Omental fat pad (tissue), 4 donors: ENCODE measurements around the gene WNT7A. TPM values are rescaled to one million over a fixed set of nuclear protein-coding genes. Genes with fewer than 3 reads are reported as not detected.

Experiments used
- ATAC-seq: fragments of 150-250 bp; one replicate; pipeline ENCODE4 v1.9.1; 2016; ENCODE audit warnings: mild to moderate bottlenecking, moderate library complexity; ENCODE audit not compliant: low FRiP score
- DNase-seq: peaks from one replicate; pipeline ENCODE4 v3.0.0-alpha.2; 2019; ENCODE audit warnings: low spot score
- total RNA-seq, 4 donors: library from RNA; depleted of rRNA; stranded (reverse); fragments of >200 nt; gene quantifications; one replicate each; pipeline ENCODE4 v1.1.0, GENCODE V29; 2016
- TF ChIP-seq, protein P1 (sequence below), 3 donors: fragments of 450-650 bp; IDR thresholded peaks; one replicate each; pipeline ENCODE4 v1.5.1; 2016 to 2017; ENCODE audit warnings: antibody characterized with exemption in 3 of 3, mild to moderate bottlenecking in 3 of 3, moderate library complexity in 2 of 3

The WNT7A gene
- total RNA-seq, 4 donors from 2014 or later, result not detected

DNA sequence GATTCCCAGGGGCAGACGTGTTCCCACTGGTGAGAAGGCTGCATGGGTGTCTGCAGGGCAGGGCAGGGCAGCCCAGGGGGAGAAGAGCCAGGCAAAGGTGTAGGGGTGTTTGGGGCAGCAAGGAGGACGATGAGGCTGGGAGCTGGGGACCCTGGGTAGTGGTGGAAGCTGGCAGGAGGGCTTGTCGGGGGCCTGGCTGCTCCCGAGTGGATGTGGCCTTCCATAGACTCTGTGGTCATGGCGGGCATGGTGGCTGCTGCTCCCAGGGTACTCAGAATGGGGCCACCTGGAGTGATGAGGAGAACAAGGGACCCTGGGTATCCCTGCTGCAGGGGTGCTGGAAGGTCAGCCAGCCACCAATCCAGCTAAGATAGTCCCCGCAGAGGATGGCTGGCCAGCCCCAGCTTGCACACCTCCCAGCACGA is 107.5 kb downstream of the WNT7A start:
- no peak for DNase-seq
- ATAC-seq, result no peak
- TF ChIP-seq, protein P1, sequence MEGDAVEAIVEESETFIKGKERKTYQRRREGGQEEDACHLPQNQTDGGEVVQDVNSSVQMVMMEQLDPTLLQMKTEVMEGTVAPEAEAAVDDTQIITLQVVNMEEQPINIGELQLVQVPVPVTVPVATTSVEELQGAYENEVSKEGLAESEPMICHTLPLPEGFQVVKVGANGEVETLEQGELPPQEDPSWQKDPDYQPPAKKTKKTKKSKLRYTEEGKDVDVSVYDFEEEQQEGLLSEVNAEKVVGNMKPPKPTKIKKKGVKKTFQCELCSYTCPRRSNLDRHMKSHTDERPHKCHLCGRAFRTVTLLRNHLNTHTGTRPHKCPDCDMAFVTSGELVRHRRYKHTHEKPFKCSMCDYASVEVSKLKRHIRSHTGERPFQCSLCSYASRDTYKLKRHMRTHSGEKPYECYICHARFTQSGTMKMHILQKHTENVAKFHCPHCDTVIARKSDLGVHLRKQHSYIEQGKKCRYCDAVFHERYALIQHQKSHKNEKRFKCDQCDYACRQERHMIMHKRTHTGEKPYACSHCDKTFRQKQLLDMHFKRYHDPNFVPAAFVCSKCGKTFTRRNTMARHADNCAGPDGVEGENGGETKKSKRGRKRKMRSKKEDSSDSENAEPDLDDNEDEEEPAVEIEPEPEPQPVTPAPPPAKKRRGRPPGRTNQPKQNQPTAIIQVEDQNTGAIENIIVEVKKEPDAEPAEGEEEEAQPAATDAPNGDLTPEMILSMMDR (IDR thresholded peaks at IDR 0.05), result no peak

DNA sequence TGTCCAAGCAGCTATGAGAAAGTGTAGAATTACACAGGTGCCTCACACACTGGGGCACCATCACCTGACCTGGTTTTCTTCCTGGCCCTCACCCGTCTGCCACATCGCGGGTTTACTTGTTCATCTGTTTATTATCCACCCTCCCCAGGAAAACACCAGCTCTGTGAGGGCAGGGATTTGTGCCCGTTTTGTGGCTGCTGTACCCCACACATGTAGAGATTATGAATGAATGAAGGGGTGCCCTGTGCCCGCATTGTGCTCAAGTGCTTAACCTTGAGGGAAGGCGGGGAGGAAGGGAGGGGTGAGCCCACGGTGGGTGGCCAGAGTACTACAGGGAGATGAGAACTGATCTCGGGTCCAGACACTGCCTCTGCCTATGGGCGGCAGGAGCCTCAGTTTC is 108.4 kb downstream of the WNT7A start:
- ATAC-seq (no peak), DNase-seq (no peak)
- TF ChIP-seq, protein P1 (IDR thresholded peaks at IDR 0.05), result no peak

DNA sequence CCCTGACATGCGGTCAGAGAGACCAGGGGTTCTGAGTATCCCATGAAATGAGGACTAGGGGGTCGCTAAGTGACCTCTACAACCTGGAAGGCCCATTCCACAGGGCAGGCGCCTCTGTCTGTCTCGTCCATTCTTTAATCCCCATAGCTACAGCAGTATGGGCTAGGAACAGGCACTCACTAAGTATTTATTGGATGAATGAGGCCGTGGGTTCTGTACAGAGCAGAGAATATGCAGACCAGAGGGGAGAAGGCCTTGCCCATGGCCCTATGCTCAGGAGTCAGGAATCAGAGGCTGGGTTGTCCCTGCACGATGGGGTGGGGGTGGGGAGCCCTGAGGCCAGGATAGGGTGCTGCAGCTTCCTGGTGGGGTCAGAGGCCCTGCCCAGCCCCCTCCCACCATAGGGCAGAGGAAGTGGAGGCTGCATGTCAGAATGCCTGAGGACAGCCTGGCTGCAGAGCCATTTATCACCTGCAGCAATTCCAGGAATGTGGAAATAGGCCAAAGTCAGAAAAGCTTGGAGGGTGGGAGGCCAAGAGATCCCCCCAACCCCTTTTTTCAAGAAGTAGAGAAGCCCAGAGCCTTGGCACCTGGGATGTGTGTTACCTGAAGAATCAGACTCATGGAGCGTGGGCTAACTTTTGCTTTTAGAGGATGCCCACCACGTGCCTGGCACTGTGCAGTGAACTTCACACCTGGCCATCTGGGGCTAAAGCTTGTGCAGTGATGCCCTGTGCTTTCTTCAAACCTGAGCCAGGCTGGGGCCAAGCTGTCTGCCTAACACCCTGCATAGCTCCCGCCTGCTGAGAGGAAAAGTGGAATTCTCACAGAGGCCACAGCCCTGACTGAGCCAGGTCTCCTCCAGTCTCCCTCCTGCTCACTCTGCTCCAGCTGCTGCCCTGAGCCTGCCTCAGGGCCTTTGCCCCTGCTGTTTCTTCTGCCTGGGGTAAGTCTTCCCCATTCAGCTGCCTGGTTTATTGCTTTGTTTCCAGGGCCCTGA is 109.4 kb downstream of the WNT7A start:
- TF ChIP-seq, protein P1 (IDR thresholded peaks at IDR 0.05), result no peak
- DNase-seq (no peak), ATAC-seq (no peak)

DNA sequence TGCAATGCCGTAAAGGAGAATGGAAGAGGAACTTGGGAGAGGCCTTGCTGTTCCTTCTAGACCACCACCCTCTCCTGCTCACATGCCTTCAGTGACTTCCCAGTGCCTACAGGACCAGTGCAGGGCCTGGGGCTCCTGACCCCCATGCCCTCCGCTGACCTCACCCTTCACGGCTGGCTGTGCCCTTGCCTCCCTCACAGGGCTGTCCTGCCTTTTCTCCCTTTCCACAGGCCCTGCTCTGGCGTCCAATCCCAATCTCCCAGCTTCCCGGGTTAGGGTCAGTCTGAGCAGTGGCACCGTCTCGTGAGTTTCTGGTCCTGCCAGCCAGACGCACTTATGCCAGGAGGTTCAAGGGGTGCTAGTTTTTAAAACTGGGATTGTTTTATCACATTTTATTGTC is 110.4 kb downstream of the WNT7A start:
- TF ChIP-seq, protein P1 (IDR thresholded peaks at IDR 0.05), result no peak
- DNase-seq, result no peak
- ATAC-seq, result no peak

DNA sequence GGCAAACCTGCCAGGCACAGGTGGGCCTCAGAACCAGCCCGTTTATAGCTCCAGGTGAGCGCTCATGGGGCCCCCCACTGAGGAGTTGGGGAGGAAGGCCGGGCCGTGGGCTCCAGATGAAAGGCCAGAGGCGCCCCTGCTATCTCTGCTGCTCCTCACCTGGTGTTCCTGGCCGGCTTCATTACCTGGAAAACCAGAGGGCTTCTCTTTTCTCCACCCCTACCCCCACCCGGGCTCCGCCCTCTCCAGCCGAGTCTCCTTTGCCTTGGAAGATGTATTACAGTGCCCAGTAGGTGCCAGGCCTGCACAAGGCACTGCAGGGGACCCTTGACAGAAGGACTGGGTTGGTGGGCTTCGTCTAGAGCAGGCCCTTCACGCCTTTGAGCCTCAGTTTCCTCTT is 111.4 kb downstream of the WNT7A start:
- DNase-seq (no peak), ATAC-seq (no peak)
- TF ChIP-seq, protein P1 (IDR thresholded peaks at IDR 0.05), result no peak

DNA sequence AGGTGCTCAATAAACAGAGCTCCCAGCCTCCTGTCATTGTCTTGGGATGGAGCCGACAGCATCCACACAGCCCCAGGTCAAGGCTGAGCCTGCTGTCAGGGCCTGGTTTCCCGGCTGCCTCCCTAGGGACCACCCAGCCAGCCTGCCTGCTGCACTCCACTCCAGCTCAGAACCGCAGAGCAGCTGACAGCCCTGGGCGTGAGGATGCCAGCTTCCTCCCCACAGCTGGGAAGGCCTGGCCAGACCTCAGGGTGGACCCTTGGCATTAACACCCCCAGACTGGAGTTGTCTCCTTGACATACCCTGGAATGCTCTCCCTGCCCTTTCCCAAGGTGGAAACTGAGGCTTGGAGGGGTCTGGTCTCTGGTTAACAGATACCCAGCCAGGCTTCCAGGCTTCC is 112.0 kb downstream of the WNT7A start:
- DNase-seq (no peak), ATAC-seq (no peak)
- TF ChIP-seq, protein P1 (IDR thresholded peaks at IDR 0.05), result no peak

DNA sequence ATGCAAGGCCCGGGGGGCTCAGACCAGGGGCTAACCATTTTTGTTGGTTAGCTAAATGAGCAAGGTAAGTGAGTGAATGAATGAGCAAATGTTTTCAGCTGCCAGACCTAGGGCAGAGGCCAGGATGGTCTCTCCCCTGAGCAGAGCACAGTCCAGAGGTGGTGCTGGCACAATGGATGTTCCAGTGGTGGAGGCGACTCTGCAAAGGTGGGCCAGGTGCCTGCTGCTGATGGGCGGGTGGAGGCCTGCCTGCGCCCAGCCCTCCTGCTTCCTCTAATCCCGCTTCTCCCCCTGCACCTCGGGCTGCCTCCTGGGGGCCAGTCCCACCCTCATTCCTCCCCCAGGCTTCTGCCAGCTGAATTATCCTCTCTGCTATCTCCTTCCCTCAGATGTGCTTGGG is 112.8 kb downstream of the WNT7A start:
- no peak for ATAC-seq
- no peak for DNase-seq
- TF ChIP-seq, protein P1 (IDR thresholded peaks at IDR 0.05), result no peak
